OCI-LY3 (cell line): ENCODE data around the gene NCF4.

Experiments
- EZH2phosphoT487 ChIP-seq: fragments of 200-600 bp; shearing (Covaris generic); IDR thresholded peaks from 2 replicates; pipeline ENCODE4 v1.6.1; 2018; ENCODE audit warnings: antibody characterized with exemption, mixed run types, low read depth
- TF ChIP-seq, protein P1 (sequence below): fragments of 200-600, 300-600 bp; sonication (generic); IDR thresholded peaks from 2 replicates; pipeline ENCODE4 v1.5.1; 2014; ENCODE audit warnings: antibody characterized with exemption, low read length, low read depth

DNA sequence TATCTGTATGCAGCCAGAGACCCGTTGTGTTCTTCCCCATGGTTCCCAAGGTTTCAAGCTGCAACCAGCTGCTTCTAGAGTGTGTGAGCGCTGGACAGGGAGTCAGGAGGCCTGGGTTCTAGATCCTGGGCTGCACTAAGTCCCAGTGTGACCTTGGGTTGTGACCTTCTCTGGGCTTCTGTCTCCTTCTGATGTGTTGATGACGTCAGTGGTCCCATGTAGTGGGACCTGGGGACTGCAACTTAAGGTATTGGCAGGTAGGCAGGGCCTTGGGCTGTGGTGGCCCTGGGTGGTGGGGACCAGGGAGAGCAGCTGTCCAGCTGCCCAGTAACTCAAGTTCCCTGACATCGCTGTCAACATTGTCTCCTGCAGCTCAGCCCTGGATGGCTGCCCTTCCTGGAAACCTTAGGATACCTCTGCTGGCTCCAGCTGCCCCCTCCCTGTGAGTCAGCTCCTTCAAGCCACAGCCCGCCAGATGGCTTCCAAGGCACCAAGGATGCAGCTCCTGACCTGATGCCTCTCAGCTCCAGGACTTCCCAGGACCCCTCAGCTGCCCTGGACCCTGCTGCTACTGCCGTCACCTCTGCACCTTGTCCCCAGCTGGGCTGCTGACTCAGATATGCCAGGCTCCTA lies 42.7 kb upstream of the NCF4 start:
- TF ChIP-seq, protein P1, sequence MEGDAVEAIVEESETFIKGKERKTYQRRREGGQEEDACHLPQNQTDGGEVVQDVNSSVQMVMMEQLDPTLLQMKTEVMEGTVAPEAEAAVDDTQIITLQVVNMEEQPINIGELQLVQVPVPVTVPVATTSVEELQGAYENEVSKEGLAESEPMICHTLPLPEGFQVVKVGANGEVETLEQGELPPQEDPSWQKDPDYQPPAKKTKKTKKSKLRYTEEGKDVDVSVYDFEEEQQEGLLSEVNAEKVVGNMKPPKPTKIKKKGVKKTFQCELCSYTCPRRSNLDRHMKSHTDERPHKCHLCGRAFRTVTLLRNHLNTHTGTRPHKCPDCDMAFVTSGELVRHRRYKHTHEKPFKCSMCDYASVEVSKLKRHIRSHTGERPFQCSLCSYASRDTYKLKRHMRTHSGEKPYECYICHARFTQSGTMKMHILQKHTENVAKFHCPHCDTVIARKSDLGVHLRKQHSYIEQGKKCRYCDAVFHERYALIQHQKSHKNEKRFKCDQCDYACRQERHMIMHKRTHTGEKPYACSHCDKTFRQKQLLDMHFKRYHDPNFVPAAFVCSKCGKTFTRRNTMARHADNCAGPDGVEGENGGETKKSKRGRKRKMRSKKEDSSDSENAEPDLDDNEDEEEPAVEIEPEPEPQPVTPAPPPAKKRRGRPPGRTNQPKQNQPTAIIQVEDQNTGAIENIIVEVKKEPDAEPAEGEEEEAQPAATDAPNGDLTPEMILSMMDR, result no peak
- no peak for TF ChIP-seq EZH2phosphoT487
